Testis (tissue), 3 donors: ENCODE data around the gene PFKP. TPM values are rescaled to one million over a fixed set of nuclear protein-coding genes. Genes with fewer than 3 reads are reported as not detected.

Source experiments
- DNase-seq: peaks from one replicate; pipeline ENCODE4 v3.0.0-alpha.2; 2019
- H3K27ac ChIP-seq, 2 donors: fragments of 200-600 bp; sonication (generic); one replicate each; pipeline ENCODE4 v1.5.1; 2019
- H3K27me3 ChIP-seq: fragments of 200-600 bp; sonication (generic); one replicate; pipeline ENCODE4 v1.5.1; 2019
- H3K36me3 ChIP-seq: fragments of 200-600 bp; sonication (generic); one replicate; pipeline ENCODE4 v1.5.1; 2017; ENCODE audit warnings: low read depth; ENCODE audit errors: missing control alignments
- H3K4me1 ChIP-seq: fragments of 200-600 bp; sonication (generic); one replicate; pipeline ENCODE4 v1.5.1; 2019
- H3K4me3 ChIP-seq, 2 donors: fragments of 200-600 bp; sonication (generic); one replicate each; pipeline ENCODE4 v1.5.1; 2017 to 2019
- H3K9me3 ChIP-seq: fragments of 200-600 bp; sonication (generic); one replicate; pipeline ENCODE4 v1.5.1; 2017
- CTCF ChIP-seq, 3 experiments: fragments of 450-650 bp in 2 of 3; fragments of 200-600 bp in 1 of 3; sonication (generic) in 1 of 3; IDR thresholded peaks; one replicate each; pipeline ENCODE4 v1.5.1; 2016 to 2019; ENCODE audit warnings: antibody characterized with exemption in 3 of 3, mild to moderate bottlenecking in 2 of 3, moderate library complexity in 1 of 3
- POLR2A ChIP-seq: fragments of 450-650 bp; IDR thresholded peaks from one replicate; pipeline ENCODE4 v1.6.1; 2017; ENCODE audit warnings: antibody characterized with exemption, mild to moderate bottlenecking, moderate library complexity
- WGBS, 2 donors: methylation state at CpG; one replicate each; pipeline ENCODE4 v1.1.5; 2018; 5-methylcytosine and 5-hydroxymethylcytosine counted together
- intact Hi-C: fragments of 100-400 bp; cut with DNase I; formaldehyde crosslinking; loops from one replicate; pipeline ENCODE4 v1.15.1; 2023; ENCODE audit warnings: low total_unique reads
- polyA plus RNA-seq: library from polyadenylated mRNA; stranded (reverse); fragments of 350-450 nt; fragmentation: Illumina TruSeq; extraction: RNeasy Lipid Tissue Mini Kit (QIAGEN cat#74804); gene quantifications from one replicate; pipeline ENCODE4 v1.2.3, GENCODE V29; 2014; ENCODE audit warnings: low read depth, low replicate concordance; ENCODE audit not compliant: insufficient read depth
- total RNA-seq, 2 donors: library from RNA; depleted of rRNA; stranded (reverse); fragments of >200 nt; gene quantifications; one replicate each; pipeline ENCODE4 v1.2.3, GENCODE V29; 2016

The PFKP gene
- total and polyA plus RNA-seq, 3 donors from 2014 or later, result 134 to 447 (median 186) TPM

GRCh38 chr10:3122034-3122433 is 54.7 kb downstream of the PFKP start:
- Histone ChIP-seq H3K27me3 (no peaks in the 10 kb centered on the region), H3K4me3 (no peak overlapping the region), H3K27ac (no peak overlapping the region), H3K36me3 (no peaks in the 10 kb centered on the region), H3K9me3 (no peaks in the 10 kb centered on the region), H3K4me1 (no peaks in the 10 kb centered on the region)
- 88% methylated on average over 10 to 14 of the region's 14 CpGs for WGBS, 2 donors
- no peak for DNase-seq
- TF ChIP-seq POLR2A (no peak), CTCF (IDR thresholded peaks at IDR 0.05) (no peak)
- intact Hi-C loops, result no loop called here

- Histone ChIP-seq H3K9me3 (no peaks in the 10 kb centered on the region), H3K36me3 (no peaks in the 10 kb centered on the region), H3K27ac (no peak overlapping the region), H3K4me3 (no peak overlapping the region), H3K27me3 (no peaks in the 10 kb centered on the region), H3K4me1 (no peaks in the 10 kb centered on the region)
- 89 to 90% methylated on average over 22 to 27 of the region's 27 CpGs for WGBS, 2 donors
- TF ChIP-seq CTCF (IDR thresholded peaks at IDR 0.05), result no peak
- TF ChIP-seq POLR2A, result no peak
- DNase-seq, result no peak
- intact Hi-C loops, result no loop called here
Measured at GRCh38 chr10:3122486-3123205, 55.3 kb downstream of the PFKP start.

GRCh38 chr10:3123571-3124411 is 56.4 kb downstream of the PFKP start:
- Histone ChIP-seq H3K4me3 (no peak overlapping the region), H3K27me3 (no peaks in the 10 kb centered on the region), H3K9me3 (no peaks in the 10 kb centered on the region), H3K27ac (no peak overlapping the region), H3K4me1 (no peaks in the 10 kb centered on the region), H3K36me3 (no peaks in the 10 kb centered on the region)
- no peak for DNase-seq
- intact Hi-C loops, result no loop called here
- TF ChIP-seq POLR2A (no peak), CTCF (IDR thresholded peaks at IDR 0.05) (no peak)
- WGBS, 2 donors, result 81 to 90% methylated on average over 21 to 32 of the region's 32 CpGs

GRCh38 chr10:3124412-3125175 is 57.2 kb downstream of the PFKP start:
- H3K36me3 ChIP-seq, result no peaks in the 10 kb centered on the region
- intact Hi-C loops, result no loop called here
- TF ChIP-seq POLR2A, result no peak
- no peak for TF ChIP-seq CTCF (IDR thresholded peaks at IDR 0.05)
- H3K9me3 ChIP-seq, result no peaks in the 10 kb centered on the region
- 92 to 94% methylated on average over 12 to 40 of the region's 40 CpGs for WGBS, 2 donors
- H3K4me1 ChIP-seq, result no peaks in the 10 kb centered on the region
- no peak for DNase-seq
- no peaks in the 10 kb centered on the region for H3K27me3 ChIP-seq
- H3K27ac ChIP-seq, result no peak overlapping the region
- no peak overlapping the region for H3K4me3 ChIP-seq
